GM20431 (cell line): Measurements from ENCODE around the gene LGR4.

Experiments
- in situ Hi-C: fragments of 300-500 bp; cut with MseI, MboI; formaldehyde crosslinking; loops from one replicate; pipeline ENCODE4 v1.15.0; 2020; ENCODE audit warnings: low sequenced_read_pairs; ENCODE audit not compliant: unreplicated experiment

LGR4 gene

GRCh38 chr11:27387362-27387761 is 85.2 kb downstream of the LGR4 start:
- in situ Hi-C loops: no loop called here

- in situ Hi-C loops: no loop called here
Measured at GRCh38 chr11:27386181-27386845, 86.3 kb downstream of the LGR4 start.

- in situ Hi-C loops: no loop called here
Measured at GRCh38 chr11:27385245-27385644, 87.3 kb downstream of the LGR4 start.

GRCh38 chr11:27384227-27384626 is 88.4 kb downstream of the LGR4 start:
- in situ Hi-C loops: no loop called here

- in situ Hi-C loops: no loop called here
Measured at GRCh38 chr11:27383645-27384044, 88.9 kb downstream of the LGR4 start.

GRCh38 chr11:27381238-27381666 is 91.3 kb downstream of the LGR4 start:
- in situ Hi-C loops: no loop called here

GRCh38 chr11:27380771-27381170 is 91.8 kb downstream of the LGR4 start:
- in situ Hi-C loops: no loop called here

GRCh38 chr11:27379449-27379848 is 93.1 kb downstream of the LGR4 start:
- in situ Hi-C loops: no loop called here

- in situ Hi-C loops: no loop called here
Measured at GRCh38 chr11:27375370-27375769, 97.2 kb downstream of the LGR4 start.

- in situ Hi-C loops: no loop called here
Measured at GRCh38 chr11:27373856-27374602, 98.6 kb downstream of the LGR4 start.

GRCh38 chr11:27373392-27373791 is 99.2 kb downstream of the LGR4 start:
- in situ Hi-C loops: no loop called here

- in situ Hi-C loops: no loop called here
Measured at GRCh38 chr11:27372164-27372563, 100.4 kb downstream of the LGR4 start.

- in situ Hi-C loops: no loop called here
Measured at GRCh38 chr11:27371489-27371888, 101.1 kb downstream of the LGR4 start.

GRCh38 chr11:27370374-27370773 is 102.2 kb downstream of the LGR4 start:
- in situ Hi-C loops: no loop called here

- in situ Hi-C loops: no loop called here
Measured at GRCh38 chr11:27367881-27368280, 104.7 kb downstream of the LGR4 start.

- in situ Hi-C loops: no loop called here
Measured at GRCh38 chr11:27363576-27364117, 108.9 kb downstream of the LGR4 start.

GRCh38 chr11:27362749-27363575 is 109.6 kb downstream of the LGR4 start, which contains the start of gene CCDC34:
Gene CCDC34 (minus strand): TSS chr11:27363215. CDS start chr11:27363194, 21 bp downstream.
- in situ Hi-C loops: no loop called here

GRCh38 chr11:27361649-27362431 is 110.8 kb downstream of the LGR4 start:
- in situ Hi-C loops: no loop called here

- in situ Hi-C loops: no loop called here
Measured at GRCh38 chr11:27358296-27358695, 114.3 kb downstream of the LGR4 start.

GRCh38 chr11:27357250-27357649 is 115.3 kb downstream of the LGR4 start:
- in situ Hi-C loops: no loop called here
